NCI-H1417 (cell line): Measurements from ENCODE around the gene CRYL1.
"Not testable (repeated sequence)": the region's sequence is repeated elsewhere in the genome, so short reads cannot be mapped to it uniquely, and the experiment has no call there.

Experiments used
- DNase-seq, 3 experiments: peaks; one replicate each; lab custom pipeline; 2025; lab: John Stamatoyannopoulos, UW

The CRYL1 gene

DNA sequence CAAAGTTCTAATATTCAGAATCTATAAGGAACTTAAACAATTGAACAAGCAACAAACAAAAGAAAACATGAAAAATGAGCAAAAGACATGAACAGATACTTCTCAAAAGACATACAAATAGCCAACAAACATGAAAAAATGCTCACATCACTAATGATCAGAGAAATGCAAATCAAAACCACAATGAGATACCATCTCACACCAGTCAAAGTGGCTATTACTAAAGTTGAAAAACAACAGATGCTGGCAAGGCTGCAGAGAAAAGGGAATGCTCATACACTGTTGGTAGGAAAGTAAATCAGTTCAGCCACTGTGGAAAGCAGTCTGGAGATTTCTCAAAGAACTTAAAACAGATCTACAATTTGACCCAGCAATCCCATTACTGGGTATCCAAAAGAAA lies 74.3 kb downstream of the CRYL1 start:
- DNase-seq = no peak

DNA sequence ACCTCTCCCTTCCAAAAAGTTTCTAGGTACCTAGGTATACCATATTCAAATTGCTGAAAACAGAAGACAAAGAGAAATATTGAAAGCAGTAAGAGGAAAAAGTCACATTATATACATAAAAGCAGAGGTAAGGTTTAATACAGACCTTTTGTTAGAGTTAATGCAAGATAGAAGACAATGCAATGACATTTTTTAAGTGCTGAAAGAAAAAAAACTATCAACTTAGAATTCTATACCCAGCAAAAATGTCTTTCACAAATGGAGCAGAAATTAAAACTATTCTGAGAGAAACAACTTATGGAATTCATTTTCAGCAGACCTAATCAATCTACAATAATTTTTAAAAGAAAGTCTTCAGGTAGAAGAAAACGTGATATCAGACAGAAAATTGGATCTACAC lies 77.2 kb downstream of the CRYL1 start:
- DNase-seq = no peak

DNA sequence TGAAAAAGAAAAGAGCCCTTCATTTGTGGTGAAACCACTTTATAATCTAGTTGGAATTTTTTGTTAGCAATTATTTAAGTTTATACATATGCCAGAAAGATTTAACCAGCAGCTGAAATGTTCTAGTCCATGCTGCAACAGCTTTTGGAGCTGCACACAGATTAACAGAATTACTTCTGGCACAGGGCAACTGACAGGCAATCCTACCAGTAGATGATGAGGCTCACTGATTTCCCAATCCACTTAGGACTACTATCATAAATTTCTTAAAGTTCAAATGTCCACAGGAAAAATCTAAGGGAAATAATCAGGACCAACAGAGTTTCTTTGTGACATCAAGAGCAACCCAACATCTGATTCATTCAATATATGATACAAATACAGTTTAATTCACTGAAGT lies 78.8 kb downstream of the CRYL1 start:
- no peak for DNase-seq

DNA sequence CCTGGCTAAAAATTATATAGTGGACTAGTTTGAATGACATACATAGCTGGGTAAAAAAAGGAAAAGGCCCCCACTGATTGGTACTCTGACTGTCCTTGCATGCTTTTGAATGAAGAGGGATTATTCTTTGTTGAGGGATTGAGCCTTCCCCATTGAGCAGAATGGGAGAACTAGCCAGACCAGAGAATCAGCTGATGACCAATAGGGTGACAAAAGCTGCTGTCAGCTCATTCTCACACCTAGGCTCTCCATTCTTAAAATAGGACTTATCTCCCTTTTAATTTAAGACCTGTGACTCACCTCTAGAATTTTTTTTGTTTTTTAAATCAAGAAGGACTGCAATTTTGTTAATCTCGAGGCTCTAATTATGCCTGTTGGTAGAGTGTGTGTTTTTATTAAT lies 79.3 kb downstream of the CRYL1 start:
- DNase-seq = no peak

DNA sequence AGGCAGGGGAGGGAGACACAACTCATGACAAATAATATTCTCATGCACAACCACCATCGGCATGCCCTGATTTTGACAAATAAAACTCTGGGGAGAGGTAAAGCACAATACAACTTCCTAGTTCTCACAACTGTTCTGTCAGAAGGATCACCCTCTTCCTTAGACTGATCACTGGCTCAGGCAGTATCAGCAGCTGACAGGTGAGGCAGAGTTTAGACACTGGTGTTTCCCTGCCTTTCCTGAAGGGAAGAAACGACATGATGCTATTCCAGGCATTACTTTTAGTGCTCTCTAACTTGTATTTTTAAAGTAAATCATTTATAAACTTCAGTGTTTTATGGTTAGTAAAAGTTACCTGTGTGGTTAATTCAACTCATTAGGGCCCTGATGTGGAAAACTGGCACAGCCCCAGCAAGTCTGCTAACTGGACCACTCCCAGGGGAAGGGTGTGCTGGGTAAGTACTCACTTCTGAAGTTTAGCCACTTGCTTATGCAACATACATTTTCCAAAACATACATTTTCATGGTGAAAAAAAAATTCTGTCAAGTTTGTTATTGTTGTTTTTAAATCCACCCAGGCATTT lies 82.8 kb downstream of the CRYL1 start:
- DNase-seq = no peak

DNA sequence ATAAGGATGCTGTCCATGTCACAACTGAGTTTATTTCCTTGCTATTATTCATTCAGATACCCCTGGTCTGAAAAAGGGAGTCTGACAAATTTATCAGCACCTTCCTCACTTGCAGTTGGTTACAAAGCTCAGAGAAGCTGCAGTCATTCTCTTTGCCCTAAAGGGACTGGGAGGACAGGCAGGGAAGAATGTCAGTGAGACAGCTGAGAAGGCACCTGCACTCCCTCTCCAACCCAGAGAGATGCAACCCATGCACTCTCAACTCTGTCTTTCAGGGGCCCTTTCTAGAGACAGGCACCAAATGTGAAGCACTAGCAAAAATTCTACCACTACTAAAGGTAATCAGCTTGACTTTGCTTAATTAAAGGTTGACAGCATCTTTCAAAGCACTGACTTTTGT lies 83.3 kb downstream of the CRYL1 start:
- no peak for DNase-seq

DNA sequence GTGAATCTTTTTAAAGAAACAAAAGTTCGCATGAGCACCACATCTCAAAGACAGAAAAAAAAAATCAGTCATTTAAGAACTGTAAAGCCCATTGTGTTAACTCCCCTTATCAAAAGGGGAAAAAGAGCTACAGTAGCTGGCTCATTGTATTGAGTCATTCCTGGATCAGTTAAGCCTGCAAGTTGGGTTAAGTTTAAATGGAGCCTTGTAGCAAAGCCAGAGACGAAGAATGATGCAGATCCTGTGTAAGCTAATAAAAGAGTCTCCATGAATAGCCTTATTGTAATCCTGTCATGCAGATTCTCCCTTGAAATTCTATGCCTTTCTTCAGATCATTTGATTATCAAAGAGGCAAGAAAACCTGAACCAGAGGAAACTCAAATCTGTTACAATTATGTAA lies 83.8 kb downstream of the CRYL1 start:
- DNase-seq = no peak

DNA sequence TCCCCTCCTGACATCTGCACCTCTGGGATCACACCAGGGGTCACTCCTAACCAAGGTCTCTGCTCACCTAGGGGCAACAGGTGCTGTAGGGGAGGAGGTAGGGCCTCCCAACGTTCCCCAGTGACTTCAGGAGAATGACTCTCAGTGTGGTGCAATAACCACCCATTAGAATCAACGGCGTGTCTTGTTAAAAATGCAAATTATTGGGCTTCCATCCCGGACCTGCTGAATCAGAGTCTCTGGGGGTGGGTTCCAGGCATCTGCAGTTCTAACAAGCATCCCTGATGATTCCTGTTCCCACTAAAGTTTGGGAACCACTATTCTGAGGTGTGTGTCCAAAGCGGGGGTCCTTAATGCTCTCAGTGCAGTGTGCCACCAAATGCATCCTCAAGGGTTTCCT lies 84.6 kb downstream of the CRYL1 start:
- DNase-seq = no peak

DNA sequence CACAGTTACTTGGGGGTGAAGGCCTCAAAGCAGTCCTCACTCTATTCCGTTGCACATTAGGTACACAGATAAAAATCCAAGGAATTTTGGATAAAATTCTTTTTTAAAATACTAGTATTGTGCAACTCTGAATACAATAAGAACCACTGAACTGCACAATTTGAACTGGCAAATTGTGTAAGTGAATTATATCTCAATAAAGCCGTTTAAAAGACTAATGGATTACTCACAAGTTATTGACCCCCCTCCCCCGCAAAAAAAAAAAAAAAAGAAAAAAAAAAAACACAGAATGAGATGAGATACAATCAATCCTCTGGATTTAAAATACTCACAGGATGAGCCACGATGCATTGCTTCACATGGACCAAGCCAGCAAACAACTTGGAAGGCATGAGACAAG lies 86.4 kb downstream of the CRYL1 start:
- no peak for DNase-seq

DNA sequence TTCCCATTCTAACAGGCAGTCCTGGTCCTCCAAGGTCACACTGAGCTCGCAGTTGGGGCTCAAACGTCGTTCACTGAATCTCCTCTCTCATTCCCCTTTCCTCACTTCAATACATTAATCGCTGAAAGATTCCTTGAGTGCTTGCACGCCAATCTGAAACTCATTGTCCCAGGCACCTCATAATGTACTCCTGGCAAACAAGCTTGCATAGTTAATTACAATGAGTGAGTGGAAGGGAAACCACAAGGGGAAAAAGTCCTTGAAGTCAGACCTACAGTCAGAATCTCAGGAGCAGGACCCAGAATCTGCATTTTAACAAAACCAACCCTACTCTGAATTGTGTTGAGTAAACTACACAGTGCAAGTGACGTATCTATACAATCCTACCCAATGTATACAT lies 86.9 kb downstream of the CRYL1 start:
- DNase-seq = no peak

DNA sequence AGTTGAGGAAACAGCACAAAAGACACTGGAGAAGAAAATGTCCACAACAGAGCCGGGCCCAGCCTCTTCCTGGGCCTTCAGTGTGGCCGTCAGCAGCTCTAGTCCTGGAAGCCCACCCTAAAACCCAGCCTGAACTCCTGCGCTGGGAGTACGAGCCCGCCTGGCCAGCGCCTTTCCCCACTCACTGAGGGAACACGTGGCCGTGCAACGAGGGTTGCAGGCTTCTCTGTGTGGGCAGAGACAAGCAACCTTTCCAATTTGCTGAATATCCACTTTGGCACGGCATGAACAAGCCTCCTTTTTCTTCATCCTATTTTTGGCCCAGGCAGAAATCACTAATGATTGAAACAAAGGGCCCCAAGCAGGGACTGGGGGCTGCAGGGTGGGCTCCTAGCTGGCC lies 89.2 kb downstream of the CRYL1 start:
- DNase-seq = no peak

DNA sequence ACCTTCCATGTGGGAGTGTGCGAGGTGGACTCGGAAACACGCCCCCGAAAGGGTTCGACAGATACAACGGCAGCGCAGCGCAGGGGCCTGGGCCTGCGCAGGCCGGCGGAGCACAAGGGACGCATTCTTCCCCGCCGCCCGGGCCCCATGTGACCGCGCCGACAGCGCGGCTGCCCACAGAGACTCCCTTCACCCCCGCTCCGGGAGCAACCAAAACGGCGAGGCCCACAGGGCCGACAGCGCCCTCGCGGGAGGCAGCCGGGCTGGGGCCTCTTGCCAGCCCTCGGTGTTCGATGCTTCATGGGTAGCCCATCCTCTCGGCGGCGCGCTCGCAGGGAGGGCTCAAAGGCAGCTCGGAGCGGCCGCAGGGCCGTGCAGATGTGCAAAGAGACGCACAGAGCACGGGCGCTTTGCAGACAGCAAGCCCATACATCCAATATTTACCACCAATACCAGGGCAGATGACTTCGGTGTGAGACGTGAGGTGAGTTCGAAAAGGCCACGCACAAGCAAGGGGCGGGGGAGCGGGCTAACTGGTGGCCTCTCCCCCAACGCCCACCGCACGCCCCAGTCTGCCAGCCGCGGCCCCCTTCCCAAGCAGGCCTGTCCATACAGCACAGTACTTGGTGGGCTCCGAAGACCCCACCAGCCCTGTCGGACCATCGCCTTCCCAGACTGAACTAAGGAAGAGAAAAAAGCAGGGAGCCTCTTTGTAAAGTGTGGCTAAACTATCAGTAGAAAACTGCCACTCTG lies 89.9 kb downstream of the CRYL1 start:
- no peak for DNase-seq

DNA sequence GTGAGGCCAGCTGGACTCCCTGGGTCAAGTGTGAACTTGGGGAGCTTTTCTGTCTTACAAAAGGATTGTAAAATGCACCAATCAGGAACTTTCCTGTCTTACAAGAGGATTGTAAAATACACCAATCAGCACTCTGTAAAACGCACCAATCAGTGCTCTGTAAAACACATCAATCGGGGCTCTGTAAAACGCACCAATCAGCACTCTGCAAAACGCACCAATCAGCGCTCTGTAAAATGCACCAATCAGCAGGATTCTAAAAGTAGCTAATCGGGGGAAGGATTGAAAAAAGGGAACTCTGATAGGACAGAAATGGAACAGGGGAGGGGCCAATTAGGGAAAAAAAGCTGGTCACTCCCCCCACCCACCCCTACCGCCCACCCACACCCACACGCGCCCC lies 91.4 kb downstream of the CRYL1 start:
- DNase-seq = not testable (repeated sequence)

DNA sequence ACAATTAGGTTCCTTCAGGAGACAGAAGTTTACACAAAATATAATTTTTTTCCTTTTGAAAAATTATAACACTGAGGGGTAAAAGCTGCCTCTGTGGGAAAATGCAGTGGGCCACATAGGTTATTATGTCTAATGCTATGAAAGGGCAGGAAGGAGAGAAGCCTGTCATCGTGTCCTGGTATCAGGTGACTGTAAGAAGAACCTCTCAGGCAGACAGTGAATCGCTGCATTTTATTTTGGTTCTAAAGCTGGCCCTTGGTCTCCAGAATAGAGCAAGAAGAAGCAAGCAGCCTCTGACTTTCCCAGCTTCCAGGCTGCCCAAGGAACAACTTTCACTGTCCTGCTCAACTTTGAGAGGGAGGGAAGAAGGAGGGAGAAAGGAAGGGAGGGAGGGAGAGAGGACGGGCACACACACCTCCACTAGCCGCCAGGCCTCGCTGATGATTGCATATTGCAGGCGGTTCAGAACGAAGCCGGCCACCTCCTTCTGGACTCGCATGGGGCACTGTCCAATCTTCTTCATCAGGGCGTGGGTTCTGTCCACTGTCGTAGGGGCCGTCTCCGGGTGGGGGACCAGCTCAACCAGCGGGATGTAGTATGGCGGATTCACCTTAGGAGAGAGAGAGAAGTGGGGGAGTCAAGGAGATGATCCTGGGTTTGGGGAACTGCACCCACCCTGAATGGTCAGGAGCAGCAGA lies 93.8 kb downstream of the CRYL1 start:
- no peak for DNase-seq

DNA sequence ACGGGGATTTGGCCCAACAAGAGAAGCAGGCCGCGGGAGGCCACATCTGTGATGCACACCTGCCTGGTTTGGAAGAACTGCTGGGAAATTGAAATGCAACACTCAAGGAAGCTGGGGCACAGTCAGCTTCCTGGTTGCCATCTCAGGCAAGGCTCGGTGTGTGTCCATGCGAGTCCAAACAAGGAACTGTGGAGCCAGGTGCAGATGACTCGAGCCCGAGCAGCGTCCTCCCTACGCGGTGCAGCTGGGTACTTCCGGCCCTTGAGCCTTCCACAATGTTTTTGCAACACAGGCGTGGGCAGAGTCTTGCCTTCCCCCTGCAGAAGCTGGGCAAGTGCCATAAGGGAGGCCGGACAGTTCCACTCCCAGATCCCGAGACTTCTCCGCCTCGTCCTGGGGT lies 94.6 kb downstream of the CRYL1 start:
- DNase-seq = peak in 1 of 3 experiments; percentile 13

DNA sequence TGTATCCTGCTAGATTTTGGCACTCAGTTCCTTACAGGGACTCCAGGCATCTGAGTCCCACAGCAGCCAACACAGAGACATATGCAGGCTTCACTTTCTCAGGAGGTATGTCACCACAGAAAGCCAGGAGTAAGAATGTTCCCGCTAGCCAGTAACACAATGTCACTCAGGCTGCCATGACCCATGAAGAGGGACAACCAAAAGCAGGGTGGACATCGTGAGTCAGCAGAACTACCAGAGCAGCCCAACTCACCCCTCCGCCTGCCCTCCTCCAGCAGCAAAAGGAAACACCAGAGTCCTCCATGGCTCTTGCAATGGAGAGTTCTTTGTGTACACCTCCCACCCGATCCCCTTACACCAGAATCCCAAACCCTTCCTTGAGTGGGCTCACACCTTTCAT lies 95.4 kb downstream of the CRYL1 start:
- no peak for DNase-seq

DNA sequence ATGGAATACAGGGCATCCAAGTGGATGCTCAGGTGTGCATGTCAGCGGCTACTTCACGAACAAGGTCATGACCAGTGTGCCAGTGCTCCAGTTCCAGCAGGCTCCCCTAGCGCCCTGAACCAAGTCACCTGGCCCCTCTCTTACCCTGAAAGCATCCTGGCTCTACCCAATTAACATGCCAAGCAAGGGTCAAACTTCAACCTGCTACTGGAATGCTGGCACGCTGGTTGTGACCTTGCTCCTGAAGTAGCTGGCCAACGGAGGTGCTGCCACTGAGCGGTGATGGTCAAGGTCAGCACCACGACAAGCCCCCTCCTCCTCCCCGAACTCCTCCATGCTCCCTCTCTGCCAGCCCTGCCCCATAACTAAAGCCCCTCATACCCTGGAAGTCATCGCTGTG lies 96.0 kb downstream of the CRYL1 start:
- no peak for DNase-seq

DNA sequence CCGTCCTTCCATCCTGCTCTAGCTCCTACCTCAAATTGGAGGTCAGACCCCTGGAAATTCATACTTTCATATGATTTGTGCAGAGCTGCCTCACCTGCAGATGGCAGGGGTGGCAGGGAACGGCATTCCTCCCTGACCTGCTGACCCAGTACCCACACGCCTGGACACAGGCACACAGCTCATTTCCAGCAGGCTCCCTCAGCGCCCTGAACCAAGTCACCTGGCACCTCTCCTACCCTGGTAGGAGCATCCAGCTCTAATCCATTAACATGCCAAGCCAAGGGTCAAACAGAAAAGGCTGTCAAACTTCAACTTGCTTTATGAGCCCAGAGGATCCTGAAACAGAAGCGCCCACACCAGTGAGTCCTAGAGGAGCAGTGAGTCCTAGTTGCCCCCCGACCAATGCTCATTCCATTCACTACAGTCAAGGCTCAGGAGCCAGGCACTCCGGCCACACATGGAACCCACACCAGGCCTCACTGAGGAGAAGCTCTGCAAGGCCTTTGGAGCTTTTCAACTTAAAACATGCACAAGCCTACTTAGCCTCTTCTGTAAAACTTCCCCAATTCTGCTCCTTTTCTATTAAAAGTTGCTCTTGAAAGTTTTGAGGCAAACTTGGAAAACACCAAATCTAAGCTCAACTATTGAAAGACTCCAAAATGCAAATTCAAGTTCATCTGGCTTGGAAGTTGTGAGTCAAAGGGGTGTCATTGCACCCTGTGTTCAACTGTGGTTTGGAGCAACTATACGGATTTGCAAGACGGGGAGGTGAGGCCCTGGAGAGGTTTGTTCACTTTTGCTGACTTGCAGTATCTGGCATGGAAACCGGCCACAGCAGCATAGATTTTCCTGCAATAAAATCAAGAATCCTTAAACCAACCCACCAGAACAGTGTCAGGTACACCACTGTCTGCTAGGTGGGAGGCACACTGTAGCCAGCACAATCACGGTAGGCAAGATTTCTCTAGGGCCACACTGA lies 96.7 kb downstream of the CRYL1 start:
- DNase-seq = no peak

DNA sequence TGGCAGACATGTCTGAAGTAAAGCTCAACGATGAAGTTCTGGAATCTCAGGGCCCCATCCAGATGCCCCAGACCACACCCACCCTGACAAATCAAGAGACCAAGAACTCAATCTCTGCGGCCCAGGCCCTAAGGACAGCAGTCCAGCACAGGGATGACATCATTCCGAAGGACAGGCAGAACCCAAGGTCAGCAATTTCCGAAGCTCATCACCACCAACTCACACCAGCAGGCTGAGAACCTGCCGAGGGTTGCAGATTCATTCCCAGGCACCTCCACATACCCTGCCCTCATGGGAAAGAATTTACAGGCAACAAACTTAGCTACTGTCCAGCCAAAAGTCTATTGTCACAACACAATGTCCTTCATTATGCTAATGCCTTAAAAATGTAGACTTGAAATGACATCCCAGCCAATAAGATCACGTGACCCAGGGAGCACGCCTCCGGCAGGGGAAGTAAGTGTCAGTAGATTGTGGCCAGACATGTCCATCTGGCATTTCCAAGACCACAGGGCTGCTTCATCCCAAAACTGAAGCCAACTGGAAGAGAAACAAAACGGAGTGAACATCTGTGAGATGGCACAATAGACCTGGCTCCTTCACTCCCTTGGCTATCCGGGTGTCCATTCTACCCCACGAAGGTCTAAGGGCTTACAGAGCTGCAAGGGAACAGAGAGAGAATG lies 98.8 kb downstream of the CRYL1 start:
- no peak for DNase-seq

DNA sequence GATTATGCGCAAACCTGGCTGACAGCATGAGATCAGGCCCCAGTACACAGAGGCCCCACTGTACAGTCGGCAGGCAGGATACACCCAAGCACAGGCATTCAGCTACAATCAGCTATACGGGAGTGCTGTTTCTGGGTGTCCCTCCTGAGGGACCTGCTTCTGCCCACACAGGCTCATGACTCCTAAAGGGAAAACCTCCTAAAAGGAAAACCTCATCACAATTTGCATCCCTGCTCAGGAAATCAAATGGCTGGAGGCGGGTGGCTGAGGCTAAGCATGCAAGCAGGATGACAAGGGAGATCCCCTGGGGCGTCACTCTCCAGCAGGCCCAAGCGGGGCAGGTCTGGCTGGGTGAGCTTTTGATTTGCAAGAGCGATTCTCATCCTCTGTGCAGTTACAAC lies 99.8 kb downstream of the CRYL1 start:
- no peak for DNase-seq

DNA sequence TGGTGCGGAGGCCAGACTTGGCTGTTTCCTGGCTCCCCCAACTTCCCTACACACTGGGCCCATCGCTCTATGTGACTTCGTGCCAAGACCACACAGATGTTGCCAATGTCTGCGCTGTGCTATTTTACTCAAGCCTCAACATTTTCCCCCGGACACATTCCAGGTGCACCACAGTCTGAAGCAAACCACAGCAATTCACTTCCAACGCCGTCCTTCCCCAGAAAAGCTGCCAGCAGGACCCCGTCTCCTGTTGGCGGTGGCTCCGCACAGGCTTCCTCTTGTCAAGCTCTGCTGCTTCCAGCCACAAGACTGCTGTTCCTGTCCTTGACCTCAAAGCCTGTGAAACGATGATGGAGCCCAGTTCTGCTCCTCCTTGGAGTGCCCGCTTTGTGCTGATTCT lies 100.7 kb downstream of the CRYL1 start:
- DNase-seq = no peak

DNA sequence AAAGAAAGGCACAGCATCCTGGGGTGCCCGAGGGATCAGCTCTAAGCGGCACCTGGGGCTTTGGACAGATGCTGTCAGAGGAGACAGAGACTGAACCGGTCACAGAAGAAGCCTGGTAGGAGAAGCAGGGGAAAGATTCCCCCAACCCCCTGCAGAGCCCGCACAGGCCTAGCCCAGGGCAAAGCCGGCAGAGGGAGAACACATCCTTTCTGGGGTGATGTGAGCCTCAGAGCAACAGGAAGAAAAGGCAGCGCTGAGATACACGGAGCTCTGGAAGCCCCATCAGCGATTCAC lies 101.2 kb downstream of the CRYL1 start:
- DNase-seq = no peak
